K562 (cell line): ENCODE measurements around the gene RBM3. TPM values are rescaled to one million over a fixed set of nuclear protein-coding genes. Genes with fewer than 3 reads are reported as not detected.
A peak's percentile ranks its signal among the peaks of the same experiment; 100 is the strongest.

Experiments used
- CBFA2T2 ChIP-seq: fragments of 450-650 bp; conservative IDR thresholded peaks from 2 replicates; pipeline ENCODE4 v1.6.1; 2017; ENCODE audit warnings: mild to moderate bottlenecking
- GATAD2B ChIP-seq: fragments of 450-650 bp; IDR thresholded peaks from 2 replicates; pipeline ENCODE4 v1.6.1; 2017; ENCODE audit warnings: mild to moderate bottlenecking, borderline replicate concordance
- HCFC1 ChIP-seq: IDR thresholded peaks from 2 replicates; pipeline ENCODE4 v1.6.1; 2012; ENCODE audit warnings: low read depth, low read length, improper control_type of control experiment
- HES1 ChIP-seq: fragments of 450-650 bp; IDR thresholded peaks from 2 replicates; pipeline ENCODE4 v1.6.1; 2016; ENCODE audit warnings: low read depth, mild to moderate bottlenecking, moderate library complexity
- JUND ChIP-seq, 2 experiments: IDR thresholded peaks; 2 replicates in 1 of 2; 3 replicates in 1 of 2; pipeline ENCODE4 v1.6.1; 2011; ENCODE audit warnings: borderline replicate concordance in 2 of 2, low read depth in 2 of 2, low read length in 2 of 2, improper control_type of control experiment in 1 of 2, missing biosample characterization in 1 of 2, missing genetic modification characterization in 1 of 2, missing genetic modification reagents in 1 of 2
- KAT8 ChIP-seq: fragments of 450-650 bp; IDR thresholded peaks from 2 replicates; pipeline ENCODE4 v1.6.1; 2016; ENCODE audit warnings: low read depth, mild to moderate bottlenecking
- KDM5B ChIP-seq: fragments of 200-600 bp; sonication (generic); IDR thresholded peaks from 2 replicates; pipeline ENCODE4 v1.6.1; 2012; ENCODE audit warnings: low read depth, mild to moderate bottlenecking, moderate library complexity, low read length, control low read depth, inconsistent platforms; ENCODE audit not compliant: insufficient replicate concordance
- MLLT1 ChIP-seq, 2 experiments: fragments of 450-650 bp; IDR thresholded peaks; 2 replicates each; pipeline ENCODE4 v1.6.1; 2016
- MTA1 ChIP-seq: fragments of 450-650 bp; IDR thresholded peaks from 2 replicates; pipeline ENCODE4 v1.6.1; 2017; ENCODE audit warnings: borderline replicate concordance
- NCOA6 ChIP-seq: fragments of 450-650 bp; IDR thresholded peaks from 2 replicates; pipeline ENCODE4 v1.6.1; 2017; ENCODE audit warnings: mild to moderate bottlenecking
- TAF1 ChIP-seq: IDR thresholded peaks from 2 replicates; pipeline ENCODE4 v1.6.1; 2011; ENCODE audit warnings: mild to moderate bottlenecking, low read length, moderate library complexity; ENCODE audit not compliant: insufficient read depth, control insufficient read depth, severe bottlenecking; ENCODE audit errors: extremely low read depth
- TFE3 ChIP-seq: fragments of 450-650 bp; formaldehyde crosslinking; IDR thresholded peaks from 2 replicates; pipeline ENCODE4 v1.4.0; 2020; ENCODE audit warnings: mild to moderate bottlenecking, mixed read lengths
- ZNF232 ChIP-seq: sonication (generic); formaldehyde crosslinking; IDR thresholded peaks from 2 replicates; pipeline ENCODE4 v1.8.0; 2022; ENCODE audit warnings: mild to moderate bottlenecking, missing genetic modification reagents
- ZNF311 ChIP-seq: fragments of 250-450 bp; sonication (Bioruptor Pico); IDR thresholded peaks from 2 replicates; pipeline ENCODE4 v1.4.0; 2020; ENCODE audit warnings: mild to moderate bottlenecking, moderate library complexity
- ZNF511 ChIP-seq: sonication (generic); formaldehyde crosslinking; IDR thresholded peaks from 2 replicates; pipeline ENCODE4 v1.8.0; 2022; ENCODE audit warnings: mild to moderate bottlenecking, missing genetic modification reagents
- polyA plus RNA-seq, 8 experiments: library from polyadenylated mRNA; depleted of rRNA in 4 of 8; stranded (reverse) in 5 of 8; unstranded in 3 of 8; fragments of >200 nt; fragmentation: Nextera tagmentation in 2 of 8; fragmentation: Illumina TruSeq in 1 of 8; extraction: Ambion mirVana in 2 of 8; extraction: Trizol in 1 of 8; gene quantifications; 2 replicates each; pipeline versions ENCODE4 v1.2.1 to v1.2.3, GENCODE V29; 2011 to 2014; ENCODE audit warnings: inconsistent platforms in 1 of 8, missing spikeins in 1 of 8
- total RNA-seq, 7 experiments: library from RNA; depleted of rRNA in 6 of 7; stranded (reverse); fragments of >200 nt in 6 of 7; fragmentation: Illumina TruSeq in 2 of 7; extraction: Trizol in 2 of 7; gene quantifications; 2 replicates each; pipeline versions ENCODE4 v1.2.1 to v1.2.3, GENCODE V29; 2011 to 2021; ENCODE audit warnings: low replicate concordance in 1 of 7
- TF ChIP-seq, protein P1 (sequence below): fragments of 450-650 bp; IDR thresholded peaks from 2 replicates; pipeline ENCODE4 v1.6.1; 2016; ENCODE audit warnings: borderline replicate concordance
- TF ChIP-seq, protein P2 (sequence below): fragments of 450-650 bp; conservative IDR thresholded peaks from 2 replicates; pipeline ENCODE4 v1.6.1; 2016; ENCODE audit warnings: missing genetic modification characterization, low read depth, mild to moderate bottlenecking, missing compliant biosample characterization, moderate library complexity

RBM3 gene
- total and polyA plus RNA-seq, 9 of the 15 experiments (the other 6 are each of a cell fraction or from before 2014, with no cell fraction given) = 70.3 to 272 (median 209) TPM

DNA sequence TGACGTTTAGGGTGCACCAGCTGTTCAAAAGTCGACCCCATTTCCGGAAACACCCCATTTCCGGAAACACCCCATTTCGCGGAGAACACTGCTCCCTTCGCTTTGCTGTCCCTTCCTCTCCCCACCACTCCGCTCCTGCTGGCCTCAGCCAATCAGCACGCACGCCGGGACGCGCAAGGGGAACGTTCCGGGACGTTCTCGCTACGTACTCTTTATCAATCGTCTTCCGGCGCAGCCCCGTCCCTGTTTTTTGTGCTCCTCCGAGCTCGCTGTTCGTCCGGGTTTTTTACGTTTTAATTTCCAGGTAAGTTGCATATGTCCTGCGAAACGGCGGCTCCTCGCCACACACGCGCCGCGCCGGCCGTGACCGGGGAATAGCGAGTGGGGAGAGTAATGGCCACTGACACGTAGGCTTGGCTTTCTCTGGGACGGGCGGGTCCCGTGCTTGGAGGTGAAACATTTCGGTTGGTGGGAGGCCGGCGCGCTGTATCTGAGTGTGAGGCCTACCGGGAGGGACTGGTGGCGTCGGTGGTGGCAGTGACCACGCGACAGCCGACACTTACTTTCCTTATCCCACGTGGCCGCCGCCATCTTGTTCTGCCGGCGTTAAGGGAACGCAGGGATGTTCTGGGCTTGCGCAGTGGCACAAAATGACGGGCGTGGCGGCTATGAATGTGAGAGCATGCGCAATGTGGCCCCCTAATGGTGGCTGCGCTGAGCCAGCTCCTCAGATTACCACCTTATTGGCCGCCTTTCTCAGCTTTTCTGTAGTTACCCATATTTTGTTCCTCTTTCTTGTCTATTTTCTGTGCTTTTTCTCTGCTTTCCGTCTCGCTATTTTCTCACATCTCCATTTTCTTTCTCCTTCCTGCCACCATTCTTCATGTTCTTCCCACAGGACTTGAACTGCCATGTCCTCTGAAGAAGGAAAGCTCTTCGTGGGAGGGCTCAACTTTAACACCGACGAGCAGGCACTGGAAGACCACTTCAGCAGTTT is at the start of gene RBM3 (continued):
- no peak for TF ChIP-seq MTA1
- peak; percentile 93; the same call in 1 of the 2 replicates for TF ChIP-seq ZNF511 (CRISPR knock-in tag)
- TF ChIP-seq HES1 = 0 out of 2 replicates have a peak, but pooled peaks have one; percentile 24
- TF ChIP-seq JUND (IDR thresholded peaks at IDR 0.05; ENCODE audit: borderline replicate concordance, low read depth, low read length) = peak; percentile 6; the same call in 1 of the 2 replicates
- no peak; the same call in 2 of the 3 replicates for TF ChIP-seq JUND (tag; IDR thresholded peaks at IDR 0.05; ENCODE audit: borderline replicate concordance, low read depth, low read length)
- TF ChIP-seq TFE3 (CRISPR knock-in tag) = no peak
- TF ChIP-seq, protein P1, sequence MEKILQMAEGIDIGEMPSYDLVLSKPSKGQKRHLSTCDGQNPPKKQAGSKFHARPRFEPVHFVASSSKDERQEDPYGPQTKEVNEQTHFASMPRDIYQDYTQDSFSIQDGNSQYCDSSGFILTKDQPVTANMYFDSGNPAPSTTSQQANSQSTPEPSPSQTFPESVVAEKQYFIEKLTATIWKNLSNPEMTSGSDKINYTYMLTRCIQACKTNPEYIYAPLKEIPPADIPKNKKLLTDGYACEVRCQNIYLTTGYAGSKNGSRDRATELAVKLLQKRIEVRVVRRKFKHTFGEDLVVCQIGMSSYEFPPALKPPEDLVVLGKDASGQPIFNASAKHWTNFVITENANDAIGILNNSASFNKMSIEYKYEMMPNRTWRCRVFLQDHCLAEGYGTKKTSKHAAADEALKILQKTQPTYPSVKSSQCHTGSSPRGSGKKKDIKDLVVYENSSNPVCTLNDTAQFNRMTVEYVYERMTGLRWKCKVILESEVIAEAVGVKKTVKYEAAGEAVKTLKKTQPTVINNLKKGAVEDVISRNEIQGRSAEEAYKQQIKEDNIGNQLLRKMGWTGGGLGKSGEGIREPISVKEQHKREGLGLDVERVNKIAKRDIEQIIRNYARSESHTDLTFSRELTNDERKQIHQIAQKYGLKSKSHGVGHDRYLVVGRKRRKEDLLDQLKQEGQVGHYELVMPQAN = peak; percentile 97
- peak; percentile 68 for TF ChIP-seq TAF1
- 0 out of 2 replicates have a peak, but pooled peaks have one; percentile 1 for TF ChIP-seq CBFA2T2
- 0 out of 2 replicates have a peak, but pooled peaks have one; percentile 64 for TF ChIP-seq KAT8
- peak; percentile 66 for TF ChIP-seq HCFC1
- TF ChIP-seq KDM5B = peak; percentile 71
- peak; percentile 19 to 40; a peak in 1 of 4 replicates for TF ChIP-seq MLLT1 (IDR thresholded peaks at IDR 0.05)
- no peak for TF ChIP-seq ZNF232 (CRISPR knock-in tag)
- TF ChIP-seq NCOA6 = peak; percentile 88
- TF ChIP-seq, protein P2, sequence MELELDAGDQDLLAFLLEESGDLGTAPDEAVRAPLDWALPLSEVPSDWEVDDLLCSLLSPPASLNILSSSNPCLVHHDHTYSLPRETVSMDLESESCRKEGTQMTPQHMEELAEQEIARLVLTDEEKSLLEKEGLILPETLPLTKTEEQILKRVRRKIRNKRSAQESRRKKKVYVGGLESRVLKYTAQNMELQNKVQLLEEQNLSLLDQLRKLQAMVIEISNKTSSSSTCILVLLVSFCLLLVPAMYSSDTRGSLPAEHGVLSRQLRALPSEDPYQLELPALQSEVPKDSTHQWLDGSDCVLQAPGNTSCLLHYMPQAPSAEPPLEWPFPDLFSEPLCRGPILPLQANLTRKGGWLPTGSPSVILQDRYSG (tag) = peak; percentile 43; the same call in 1 of the 2 replicates
- peak; percentile 69; the same call in 1 of the 2 replicates for TF ChIP-seq GATAD2B
- no peak for TF ChIP-seq ZNF311 (CRISPR knock-in tag)
